ENCODE measurements around the gene GDPD4. TPM values are rescaled to one million over a fixed set of nuclear protein-coding genes. Genes with fewer than 3 reads are reported as not detected.

GDPD4 gene
- total RNA-seq, 1 experiment from 2014 or later: not detected

- in situ Hi-C loops (cut with HindIII; ENCODE audit: low pct_unique_long_range_greater_than_20kb, low sequenced_read_pairs): no loop called here
- no peak for DNase-seq (ENCODE audit: low read depth)
Observed at GRCh38 chr11:77184136-77184860, 117.2 kb downstream of the GDPD4 start.

- in situ Hi-C loops (cut with HindIII; ENCODE audit: low pct_unique_long_range_greater_than_20kb, low sequenced_read_pairs): no loop called here
- no peak for DNase-seq (ENCODE audit: low read depth)
Observed at GRCh38 chr11:77183431-77183984, 118.0 kb downstream of the GDPD4 start.

GRCh38 chr11:77182542-77183430 lies 118.7 kb downstream of the GDPD4 start:
- DNase-seq (ENCODE audit: low read depth): no peak
- in situ Hi-C loops (cut with HindIII; ENCODE audit: low pct_unique_long_range_greater_than_20kb, low sequenced_read_pairs): no loop called here

- DNase-seq (ENCODE audit: low read depth): no peak
- in situ Hi-C loops (cut with HindIII; ENCODE audit: low pct_unique_long_range_greater_than_20kb, low sequenced_read_pairs): no loop called here
Observed at GRCh38 chr11:77181799-77182541, 119.5 kb downstream of the GDPD4 start.

- no peak for DNase-seq (ENCODE audit: low read depth)
- in situ Hi-C loops (cut with HindIII; ENCODE audit: low pct_unique_long_range_greater_than_20kb, low sequenced_read_pairs): no loop called here
Observed at GRCh38 chr11:77181226-77181625, 120.3 kb downstream of the GDPD4 start.

GRCh38 chr11:77180346-77180745 lies 121.1 kb downstream of the GDPD4 start:
- in situ Hi-C loops (cut with HindIII; ENCODE audit: low pct_unique_long_range_greater_than_20kb, low sequenced_read_pairs): no loop called here
- DNase-seq (ENCODE audit: low read depth): no peak

GRCh38 chr11:77179681-77180080 lies 121.8 kb downstream of the GDPD4 start:
- no peak for DNase-seq (ENCODE audit: low read depth)
- in situ Hi-C loops (cut with HindIII; ENCODE audit: low pct_unique_long_range_greater_than_20kb, low sequenced_read_pairs): no loop called here

- no peak for DNase-seq (ENCODE audit: low read depth)
- in situ Hi-C loops (cut with HindIII; ENCODE audit: low pct_unique_long_range_greater_than_20kb, low sequenced_read_pairs): no loop called here
Observed at GRCh38 chr11:77179048-77179447, 122.4 kb downstream of the GDPD4 start.

GRCh38 chr11:77178150-77178549 lies 123.3 kb downstream of the GDPD4 start:
- DNase-seq (ENCODE audit: low read depth): no peak
- in situ Hi-C loops (cut with HindIII; ENCODE audit: low pct_unique_long_range_greater_than_20kb, low sequenced_read_pairs): no loop called here

- in situ Hi-C loops (cut with HindIII; ENCODE audit: low pct_unique_long_range_greater_than_20kb, low sequenced_read_pairs): no loop called here
Observed at GRCh38 chr11:77176996-77177395, 124.5 kb downstream of the GDPD4 start.

GRCh38 chr11:77175869-77176539 lies 125.5 kb downstream of the GDPD4 start:
- in situ Hi-C loops (cut with HindIII; ENCODE audit: low pct_unique_long_range_greater_than_20kb, low sequenced_read_pairs): no loop called here
- no peak for DNase-seq (ENCODE audit: low read depth)

More at GRCh38 chr11:77176996-77177395, 124.5 kb downstream of the GDPD4 start:
- DNase-seq (ENCODE audit: low read depth): no peak

- in situ Hi-C loops (cut with HindIII; ENCODE audit: low pct_unique_long_range_greater_than_20kb, low sequenced_read_pairs): no loop called here
- DNase-seq (ENCODE audit: low read depth): no peak
Observed at GRCh38 chr11:77175021-77175842, 126.3 kb downstream of the GDPD4 start.

GRCh38 chr11:77174559-77174958 lies 126.9 kb downstream of the GDPD4 start:
- no peak for DNase-seq (ENCODE audit: low read depth)
- in situ Hi-C loops (cut with HindIII; ENCODE audit: low pct_unique_long_range_greater_than_20kb, low sequenced_read_pairs): no loop called here

GRCh38 chr11:77173494-77173893 lies 128.0 kb downstream of the GDPD4 start:
- in situ Hi-C loops (cut with HindIII; ENCODE audit: low pct_unique_long_range_greater_than_20kb, low sequenced_read_pairs): no loop called here
- DNase-seq (ENCODE audit: low read depth): no peak

GRCh38 chr11:77172666-77172982 lies 128.9 kb downstream of the GDPD4 start:
- in situ Hi-C loops (cut with HindIII; ENCODE audit: low pct_unique_long_range_greater_than_20kb, low sequenced_read_pairs): no loop called here
- DNase-seq (ENCODE audit: low read depth): no peak

GRCh38 chr11:77171885-77172665 lies 129.4 kb downstream of the GDPD4 start:
- in situ Hi-C loops (cut with HindIII; ENCODE audit: low pct_unique_long_range_greater_than_20kb, low sequenced_read_pairs): no loop called here
- DNase-seq (ENCODE audit: low read depth): no peak

- no peak for DNase-seq (ENCODE audit: low read depth)
- in situ Hi-C loops (cut with HindIII; ENCODE audit: low pct_unique_long_range_greater_than_20kb, low sequenced_read_pairs): no loop called here
Observed at GRCh38 chr11:77171254-77171653, 130.2 kb downstream of the GDPD4 start.
